Rectal smooth muscle tissue (tissue), 1 donor: ENCODE data around the gene SFTPB.
"Not testable (repeated sequence)": the region's sequence is repeated elsewhere in the genome, so short reads cannot be mapped to it uniquely, and the experiment has no call there.

ENCODE experiments used
- H3K27ac ChIP-seq: one replicate; pipeline ENCODE4 v1.7.0; 2013; ENCODE audit warnings: low read depth, low read length, inconsistent platforms
- H3K27me3 ChIP-seq: one replicate; pipeline ENCODE4 v1.7.0; 2013; ENCODE audit warnings: low read length; ENCODE audit not compliant: control insufficient read depth, insufficient read depth
- H3K36me3 ChIP-seq: one replicate; pipeline ENCODE4 v1.7.0; 2013; ENCODE audit warnings: low read length; ENCODE audit not compliant: control insufficient read depth, insufficient read depth
- H3K4me1 ChIP-seq: one replicate; pipeline ENCODE4 v1.7.0; 2013; ENCODE audit warnings: low read length; ENCODE audit not compliant: control insufficient read depth, insufficient read depth
- H3K4me3 ChIP-seq: one replicate; pipeline ENCODE4 v1.7.0; 2013; ENCODE audit warnings: low read length
- H3K9ac ChIP-seq: one replicate; pipeline ENCODE4 v1.7.0; 2013; ENCODE audit warnings: low read length

SFTPB gene

DNA sequence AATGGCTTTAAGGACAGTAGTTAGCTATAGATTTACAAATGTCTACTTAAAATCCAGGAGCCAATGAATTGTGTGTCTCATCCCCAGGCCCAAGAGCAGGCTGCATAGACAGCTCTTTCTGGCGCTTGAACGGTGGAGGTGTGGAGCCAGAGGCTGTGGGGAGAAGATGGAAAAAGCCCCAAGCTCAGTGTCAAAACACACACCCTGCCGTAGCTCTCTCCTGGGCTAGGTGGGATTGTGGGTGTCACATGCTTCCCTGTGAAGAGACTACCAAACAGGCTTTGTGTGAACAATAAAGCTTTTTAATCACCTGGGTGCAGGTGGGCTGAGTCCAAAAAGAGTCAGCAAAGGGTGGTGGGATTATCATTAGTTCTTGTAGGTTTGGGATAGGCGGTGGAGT is 10.6 kb downstream of the SFTPB start:
- H3K36me3 ChIP-seq, H3K4me1 ChIP-seq, H3K27ac ChIP-seq, H3K9ac ChIP-seq, H3K4me3 ChIP-seq, H3K27me3 ChIP-seq: not testable (repeated sequence)

GRCh38 chr2:85656468-85656867 is 11.5 kb downstream of the SFTPB start:
- no peak overlapping the region for H3K27ac ChIP-seq
- H3K4me3 ChIP-seq, result no peak overlapping the region
- H3K27me3 ChIP-seq, result no peaks in the 10 kb centered on the region
- H3K36me3 ChIP-seq, result peaks cover 6% of the 10 kb centered on the region
- no peak overlapping the region for H3K9ac ChIP-seq
- no peaks in the 10 kb centered on the region for H3K4me1 ChIP-seq

GRCh38 chr2:85655961-85656417 is 12.0 kb downstream of the SFTPB start:
- no peaks in the 10 kb centered on the region for H3K4me1 ChIP-seq
- no peaks in the 10 kb centered on the region for H3K27me3 ChIP-seq
- H3K9ac ChIP-seq, result no peak overlapping the region
- H3K27ac ChIP-seq, result no peak overlapping the region
- H3K36me3 ChIP-seq, result peaks cover 9% of the 10 kb centered on the region
- H3K4me3 ChIP-seq, result no peak overlapping the region

DNA sequence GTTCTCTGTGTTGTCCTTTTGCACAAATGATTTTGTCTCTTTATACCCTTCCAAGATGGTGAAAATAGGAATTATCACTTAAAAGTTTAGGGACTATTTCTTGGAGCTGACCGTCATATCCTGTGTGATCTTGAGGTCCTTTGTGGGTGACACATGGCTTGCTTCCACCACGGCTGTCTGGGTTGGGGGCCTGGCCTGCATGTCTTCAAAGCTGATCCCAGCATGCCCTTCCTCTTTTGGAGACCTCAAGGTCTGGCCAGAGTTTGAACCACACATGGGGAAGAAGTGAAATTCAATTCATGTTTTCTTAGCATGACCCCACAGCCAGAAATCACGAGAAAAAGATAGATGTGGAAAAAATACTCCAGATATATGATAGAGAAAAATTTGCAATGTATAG is 14.0 kb downstream of the SFTPB start:
- Histone ChIP-seq H3K36me3 (peaks cover 16% of the 10 kb centered on the region), H3K27me3 (no peaks in the 10 kb centered on the region), H3K4me1 (no peaks in the 10 kb centered on the region), H3K9ac (no peak overlapping the region), H3K4me3 (no peak overlapping the region), H3K27ac (no peak overlapping the region)

GRCh38 chr2:85652056-85652455 is 15.9 kb downstream of the SFTPB start:
- no peaks in the 10 kb centered on the region for H3K27me3 ChIP-seq
- H3K9ac ChIP-seq, result no peak overlapping the region
- peaks cover 29% of the 10 kb centered on the region for H3K36me3 ChIP-seq
- no peaks in the 10 kb centered on the region for H3K4me1 ChIP-seq
- no peak overlapping the region for H3K4me3 ChIP-seq
- H3K27ac ChIP-seq, result no peak overlapping the region

- Histone ChIP-seq H3K4me3 (no peak overlapping the region), H3K27me3 (no peaks in the 10 kb centered on the region), H3K4me1 (no peaks in the 10 kb centered on the region), H3K27ac (no peak overlapping the region), H3K9ac (no peak overlapping the region), H3K36me3 (peaks cover 29% of the 10 kb centered on the region)
Measured at GRCh38 chr2:85651097-85651496, 16.9 kb downstream of the SFTPB start.

DNA sequence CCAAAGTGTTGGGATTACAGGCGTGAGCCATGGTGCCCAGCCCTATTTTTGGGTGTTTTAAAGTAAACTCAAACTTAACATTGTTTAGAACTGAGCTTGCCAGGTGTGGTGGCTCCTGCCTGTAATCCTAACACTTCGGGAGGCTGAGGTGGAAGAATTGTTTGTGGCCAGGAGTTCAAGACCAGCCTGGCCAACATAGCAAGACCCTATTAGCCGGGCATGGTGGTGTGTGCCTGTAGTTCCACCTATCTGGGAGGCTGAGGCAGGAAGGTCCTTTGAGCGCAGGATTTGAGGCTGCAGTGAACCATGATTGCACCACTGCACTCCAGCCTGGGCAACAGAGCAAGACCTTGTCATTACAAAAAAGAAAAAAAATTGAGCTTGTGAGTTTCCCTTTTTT is 17.5 kb downstream of the SFTPB start:
- no peak overlapping the region for H3K9ac ChIP-seq
- no peaks in the 10 kb centered on the region for H3K27me3 ChIP-seq
- peaks cover 34% of the 10 kb centered on the region for H3K36me3 ChIP-seq
- H3K4me1 ChIP-seq, result no peaks in the 10 kb centered on the region
- no peak overlapping the region for H3K4me3 ChIP-seq
- H3K27ac ChIP-seq, result no peak overlapping the region

DNA sequence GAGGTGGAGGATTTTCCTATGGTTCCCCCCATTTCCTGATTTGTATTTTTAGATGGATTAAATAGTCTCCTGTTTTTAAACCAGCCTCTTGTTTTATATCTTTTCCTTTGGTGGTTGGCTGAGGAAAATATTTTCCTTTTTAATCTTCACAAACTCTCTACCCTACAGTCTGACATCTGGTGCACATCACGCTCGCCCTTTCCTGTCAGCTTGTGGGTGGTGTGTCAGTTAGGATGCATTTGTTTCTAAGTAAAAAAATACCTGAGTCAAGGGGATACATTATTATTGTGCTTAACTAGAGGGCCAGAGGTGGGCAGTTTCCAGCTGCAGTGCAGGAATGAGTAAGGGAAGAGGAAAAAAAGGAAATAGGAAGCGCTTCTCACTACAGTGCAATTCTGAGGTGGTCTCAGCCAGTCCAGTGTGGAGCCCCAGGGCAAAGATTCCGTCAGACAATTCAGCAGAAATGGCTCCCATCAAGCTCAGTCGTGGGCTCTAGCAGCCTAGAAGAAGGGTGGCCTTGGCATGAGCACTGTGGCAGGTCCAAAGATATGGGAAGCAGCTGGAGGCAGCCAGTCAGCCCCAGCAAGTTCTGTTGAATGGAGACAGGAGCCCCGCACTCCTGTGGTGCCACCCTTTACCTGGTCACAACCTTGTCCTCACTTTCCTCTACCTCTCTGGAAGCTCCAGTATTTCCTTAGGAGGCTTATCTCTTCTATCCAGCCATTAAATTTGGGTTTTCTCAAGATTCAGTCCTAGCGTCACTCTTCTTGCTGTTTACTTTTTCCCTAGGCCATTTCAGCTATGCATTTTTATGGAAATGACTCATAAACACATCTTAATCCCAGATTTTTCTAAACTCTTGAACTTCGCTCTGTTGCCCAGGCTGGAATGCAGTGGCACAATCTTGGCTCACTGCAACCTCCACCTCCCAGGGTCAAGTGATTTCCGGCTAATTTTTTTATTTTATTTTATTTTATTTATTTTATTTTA is 18.5 kb downstream of the SFTPB start:
- Histone ChIP-seq H3K27ac (no peak overlapping the region), H3K4me3 (no peak overlapping the region), H3K4me1 (no peaks in the 10 kb centered on the region), H3K36me3 (peaks cover 39% of the 10 kb centered on the region), H3K27me3 (no peaks in the 10 kb centered on the region), H3K9ac (no peak overlapping the region)

- H3K27me3 ChIP-seq, result no peaks in the 10 kb centered on the region
- peaks cover 41% of the 10 kb centered on the region for H3K36me3 ChIP-seq
- H3K4me3 ChIP-seq, result no peak overlapping the region
- no peaks in the 10 kb centered on the region for H3K4me1 ChIP-seq
- no peak overlapping the region for H3K27ac ChIP-seq
- no peak overlapping the region for H3K9ac ChIP-seq
Measured at GRCh38 chr2:85648619-85649018, 19.4 kb downstream of the SFTPB start.

DNA sequence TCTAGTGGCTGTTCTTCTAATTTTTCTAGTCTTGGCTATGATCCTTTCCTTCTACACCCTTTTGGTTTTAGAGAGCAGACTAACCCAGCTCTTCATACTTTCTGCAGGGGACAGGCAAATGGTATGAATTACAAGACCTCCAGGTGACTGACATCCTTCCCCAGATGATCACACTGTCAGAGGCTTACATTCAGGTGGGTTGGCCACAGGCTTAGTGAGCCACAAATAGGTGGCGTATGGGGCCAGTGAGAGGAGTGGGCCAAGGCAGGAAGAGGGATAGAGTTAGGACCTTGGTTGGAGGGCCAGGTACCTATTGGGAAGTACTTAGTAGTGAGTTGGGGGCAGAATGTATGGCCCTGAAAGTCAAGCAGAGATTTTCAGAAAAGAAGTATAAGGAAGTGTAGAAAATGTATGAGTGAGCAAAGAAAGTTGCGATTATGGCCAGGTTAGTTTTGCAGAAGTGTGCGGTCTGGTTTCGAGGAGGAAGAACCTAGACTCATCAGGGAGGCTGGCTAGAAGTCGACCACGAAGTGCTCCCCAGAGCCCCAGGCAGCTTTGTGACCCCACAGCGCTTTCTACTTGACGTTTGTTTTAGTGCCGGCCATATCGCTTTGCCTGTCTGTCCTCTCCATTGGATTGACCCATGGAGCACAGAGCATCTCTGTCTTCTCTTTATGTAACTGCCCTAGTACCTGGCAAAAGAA is 20.0 kb downstream of the SFTPB start:
- H3K4me1 ChIP-seq, result no peaks in the 10 kb centered on the region
- no peak overlapping the region for H3K27ac ChIP-seq
- peaks cover 41% of the 10 kb centered on the region for H3K36me3 ChIP-seq
- H3K27me3 ChIP-seq, result no peaks in the 10 kb centered on the region
- H3K4me3 ChIP-seq, result no peak overlapping the region
- no peak overlapping the region for H3K9ac ChIP-seq

- H3K9ac ChIP-seq, result no peak overlapping the region
- H3K27ac ChIP-seq, result no peak overlapping the region
- peaks cover 46% of the 10 kb centered on the region for H3K36me3 ChIP-seq
- no peaks in the 10 kb centered on the region for H3K4me1 ChIP-seq
- no peaks in the 10 kb centered on the region for H3K27me3 ChIP-seq
- H3K4me3 ChIP-seq, result no peak overlapping the region
Measured at GRCh38 chr2:85646166-85646565, 21.8 kb downstream of the SFTPB start.

DNA sequence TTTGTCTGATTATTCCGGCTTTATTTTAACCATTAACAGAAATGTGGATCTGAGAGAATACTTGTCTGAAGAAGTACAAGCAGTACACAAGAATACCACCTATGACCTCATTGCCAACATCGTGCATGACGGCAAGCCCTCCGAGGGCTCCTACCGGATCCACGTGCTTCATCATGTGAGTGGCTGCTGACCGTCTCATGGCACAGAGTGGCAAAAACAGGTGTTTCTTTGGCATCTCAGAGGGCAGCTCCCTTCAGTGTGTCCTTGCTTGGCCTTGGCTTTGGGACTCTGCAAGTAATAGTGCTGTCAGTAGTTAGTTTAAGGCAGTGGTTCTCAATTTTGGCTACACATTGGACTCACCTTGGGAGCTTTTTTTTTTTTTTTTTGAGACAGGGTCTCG is 23.1 kb downstream of the SFTPB start:
- H3K36me3 ChIP-seq, result peaks cover 50% of the 10 kb centered on the region
- no peak overlapping the region for H3K27ac ChIP-seq

More for the DNA sequence above, 23.1 kb downstream of the SFTPB start:
- Histone ChIP-seq H3K9ac (no peak overlapping the region), H3K27me3 (no peaks in the 10 kb centered on the region), H3K4me1 (no peaks in the 10 kb centered on the region), H3K4me3 (no peak overlapping the region)
